ENCODE measurements around the gene SLITRK3. TPM values are rescaled to one million over a fixed set of nuclear protein-coding genes. Genes with fewer than 3 reads are reported as not detected.

Gene SLITRK3
- total RNA-seq, 2 experiments from 2014 or later, result not detected

DNA sequence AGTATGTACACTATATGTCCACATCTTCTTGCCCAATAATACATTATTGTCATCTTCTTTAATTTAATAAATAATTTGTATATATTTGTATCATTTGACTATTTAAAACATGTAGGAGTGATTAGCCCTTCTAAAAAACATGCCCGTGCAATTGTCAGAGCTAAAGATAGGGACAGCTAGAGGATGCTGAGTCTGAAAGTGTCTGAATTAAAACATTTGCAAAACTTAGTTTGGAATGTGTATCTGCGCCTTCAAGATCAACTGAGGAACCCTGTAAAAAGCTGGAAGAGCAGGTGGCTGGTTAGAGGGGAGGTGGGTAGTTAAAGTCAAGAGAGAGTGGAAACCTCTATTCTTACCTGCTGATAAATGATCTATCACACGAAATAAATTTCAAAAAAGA, 4.7 kb downstream of the SLITRK3 start:
- Mint-ChIP-seq H3K36me3 (ENCODE audit: low read depth) (no peaks in the 10 kb centered on the region), H3K27ac (no peak overlapping the region), H3K27me3 (peaks cover 44% of the 10 kb centered on the region), H3K9me3 (no peaks in the 10 kb centered on the region), H3K4me3 (no peak overlapping the region), H3K4me1 (ENCODE audit: low read depth) (peaks cover 7% of the 10 kb centered on the region)
- TF ChIP-seq, protein P1, sequence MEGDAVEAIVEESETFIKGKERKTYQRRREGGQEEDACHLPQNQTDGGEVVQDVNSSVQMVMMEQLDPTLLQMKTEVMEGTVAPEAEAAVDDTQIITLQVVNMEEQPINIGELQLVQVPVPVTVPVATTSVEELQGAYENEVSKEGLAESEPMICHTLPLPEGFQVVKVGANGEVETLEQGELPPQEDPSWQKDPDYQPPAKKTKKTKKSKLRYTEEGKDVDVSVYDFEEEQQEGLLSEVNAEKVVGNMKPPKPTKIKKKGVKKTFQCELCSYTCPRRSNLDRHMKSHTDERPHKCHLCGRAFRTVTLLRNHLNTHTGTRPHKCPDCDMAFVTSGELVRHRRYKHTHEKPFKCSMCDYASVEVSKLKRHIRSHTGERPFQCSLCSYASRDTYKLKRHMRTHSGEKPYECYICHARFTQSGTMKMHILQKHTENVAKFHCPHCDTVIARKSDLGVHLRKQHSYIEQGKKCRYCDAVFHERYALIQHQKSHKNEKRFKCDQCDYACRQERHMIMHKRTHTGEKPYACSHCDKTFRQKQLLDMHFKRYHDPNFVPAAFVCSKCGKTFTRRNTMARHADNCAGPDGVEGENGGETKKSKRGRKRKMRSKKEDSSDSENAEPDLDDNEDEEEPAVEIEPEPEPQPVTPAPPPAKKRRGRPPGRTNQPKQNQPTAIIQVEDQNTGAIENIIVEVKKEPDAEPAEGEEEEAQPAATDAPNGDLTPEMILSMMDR (IDR thresholded peaks at IDR 0.05), result no peak
- CTCF ChIA-PET, result interaction anchor here (1.9 kb wide), 1 partner anchor 15 kb away, joined by 7 read pairs; no protein-coding TSS in a partner anchor
- POLR2A ChIA-PET, result no interaction called here
- ATAC-seq (no peak), DNase-seq (no peak)
- intact Hi-C loops (cut with micrococcal nuclease), result no loop called here

DNA sequence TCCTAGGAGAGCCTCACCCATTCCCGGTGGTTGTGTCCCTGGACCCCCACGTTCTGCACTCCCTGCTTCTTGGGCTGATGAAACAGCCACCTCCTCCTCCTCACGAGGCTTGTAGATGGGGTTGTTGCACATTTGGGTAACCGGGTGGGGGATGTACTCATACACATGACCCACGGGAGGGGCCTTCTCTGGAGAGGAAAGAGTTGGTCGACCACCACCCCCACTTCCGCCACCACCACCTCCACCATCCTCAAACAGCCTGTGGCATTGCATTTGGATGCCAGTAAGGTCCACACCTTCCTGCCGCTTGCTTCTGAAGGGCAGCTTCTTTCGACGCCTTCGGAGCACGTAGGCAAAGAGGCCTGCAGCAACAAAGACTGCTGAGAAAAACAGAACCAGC, 7.7 kb downstream of the SLITRK3 start:
- intact Hi-C loops (cut with micrococcal nuclease), result no loop called here
- H3K4me1 Mint-ChIP-seq (ENCODE audit: low read depth), result no peaks in the 10 kb centered on the region
- ATAC-seq (no peak), DNase-seq (no peak)
- H3K27ac Mint-ChIP-seq, result no peak overlapping the region
- TF ChIP-seq, protein P1 (IDR thresholded peaks at IDR 0.05), result no peak
- ChIA-PET POLR2A (no interaction called here), CTCF (no interaction called here)
- no peaks in the 10 kb centered on the region for H3K36me3 Mint-ChIP-seq (ENCODE audit: low read depth)
- no peaks in the 10 kb centered on the region for H3K9me3 Mint-ChIP-seq
- peaks cover 17% of the 10 kb centered on the region for H3K27me3 Mint-ChIP-seq
- no peak overlapping the region for H3K4me3 Mint-ChIP-seq

DNA sequence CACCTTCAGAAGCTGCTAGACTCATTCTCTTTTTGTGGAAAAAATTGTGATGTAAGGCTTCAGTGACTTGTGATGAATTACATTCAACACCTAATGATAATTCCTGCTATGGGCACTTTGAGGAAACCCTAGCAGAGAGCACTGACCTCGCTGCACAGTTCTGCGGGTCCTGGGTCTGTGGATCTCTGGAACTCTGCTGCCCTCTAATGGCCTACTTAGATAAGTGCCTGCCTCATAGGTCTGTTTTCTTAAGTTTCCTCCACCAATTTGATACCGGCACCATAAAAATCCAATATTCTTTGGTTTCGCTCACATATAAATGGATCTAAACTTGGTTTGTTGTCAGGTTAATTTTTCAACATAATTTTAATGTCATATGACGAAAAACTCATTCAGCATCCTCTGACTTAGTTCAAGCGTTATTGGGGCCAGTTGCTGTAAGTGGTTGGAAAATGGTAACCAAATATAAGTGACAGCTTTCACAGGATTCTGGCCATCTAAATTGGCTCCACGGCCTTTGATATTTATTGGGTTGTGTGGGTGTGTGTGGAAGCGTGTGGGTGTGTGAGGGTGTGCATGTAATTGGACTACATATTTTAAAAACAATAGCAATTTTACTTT, 10.4 kb downstream of the SLITRK3 start:
- POLR2A ChIA-PET, result no interaction called here
- Mint-ChIP-seq H3K4me1 (ENCODE audit: low read depth) (no peaks in the 10 kb centered on the region), H3K27ac (no peak overlapping the region), H3K36me3 (ENCODE audit: low read depth) (no peaks in the 10 kb centered on the region), H3K27me3 (peaks cover 4% of the 10 kb centered on the region), H3K4me3 (no peak overlapping the region), H3K9me3 (no peaks in the 10 kb centered on the region)
- CTCF ChIA-PET, result interaction anchor here (1.0 to 1.5 kb wide), 3 partner anchors 9 kb away, joined by 3 to 5 read pairs (median 3); no protein-coding TSS in a partner anchor
- TF ChIP-seq, protein P1 (IDR thresholded peaks at IDR 0.05), result peak; percentile 74
- peak; percentile 78 for ATAC-seq
- intact Hi-C loops (cut with micrococcal nuclease), result no loop called here
- DNase-seq, result peak; percentile 54

DNA sequence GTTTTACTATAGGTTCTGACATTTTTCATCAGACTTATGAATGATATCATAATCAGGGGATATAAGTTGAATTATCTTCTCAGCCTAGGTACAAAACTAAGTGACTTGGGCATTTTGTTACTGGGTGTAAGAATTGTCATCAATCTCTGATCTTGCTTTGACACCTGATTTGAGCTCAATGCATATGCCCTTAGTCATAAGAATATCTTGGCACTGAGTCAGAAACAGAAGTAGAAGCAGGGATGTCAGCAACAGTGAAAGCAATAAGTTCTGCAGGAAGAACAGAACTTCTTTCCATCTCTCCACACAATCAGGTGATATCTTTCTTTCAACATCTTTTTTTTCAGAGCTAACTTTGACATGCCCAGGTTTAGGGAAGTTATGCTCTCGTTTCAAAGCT, 14.6 kb downstream of the SLITRK3 start:
- intact Hi-C loops (cut with micrococcal nuclease), result no loop called here
- ChIA-PET CTCF (no interaction called here), POLR2A (no interaction called here)
- ATAC-seq (no peak), DNase-seq (no peak)
- no peaks in the 10 kb centered on the region for H3K36me3 Mint-ChIP-seq (ENCODE audit: low read depth)
- H3K9me3 Mint-ChIP-seq, result no peaks in the 10 kb centered on the region
- no peaks in the 10 kb centered on the region for H3K4me1 Mint-ChIP-seq (ENCODE audit: low read depth)
- no peak overlapping the region for H3K4me3 Mint-ChIP-seq
- H3K27ac Mint-ChIP-seq, result no peak overlapping the region
- H3K27me3 Mint-ChIP-seq, result no peaks in the 10 kb centered on the region
- TF ChIP-seq, protein P1 (IDR thresholded peaks at IDR 0.05), result no peak

DNA sequence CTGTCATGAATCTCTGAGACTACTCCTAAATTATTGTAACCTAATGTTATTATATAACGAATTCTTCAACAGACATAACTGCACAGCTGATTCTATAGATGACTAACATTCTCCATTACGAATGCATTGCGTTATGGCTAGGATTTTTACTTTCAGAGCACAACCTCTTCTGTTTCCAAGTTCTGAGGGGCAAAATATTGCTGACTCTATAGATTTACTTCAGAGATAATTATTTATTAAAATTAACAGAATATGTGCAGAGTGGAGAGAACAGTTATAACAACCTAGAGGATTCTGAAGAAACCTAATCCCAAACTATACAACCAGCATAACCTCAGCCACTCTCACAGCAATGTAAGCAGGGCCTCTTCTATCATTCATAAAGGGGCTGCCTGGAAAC, 25.9 kb downstream of the SLITRK3 start:
- DNase-seq, result no peak
- Mint-ChIP-seq H3K9me3 (no peaks in the 10 kb centered on the region), H3K36me3 (ENCODE audit: low read depth) (no peaks in the 10 kb centered on the region), H3K4me1 (ENCODE audit: low read depth) (no peaks in the 10 kb centered on the region), H3K4me3 (no peak overlapping the region), H3K27me3 (no peaks in the 10 kb centered on the region), H3K27ac (no peak overlapping the region)
- CTCF ChIA-PET, result no interaction called here
- ATAC-seq, result no peak
- intact Hi-C loops (cut with micrococcal nuclease), result no loop called here
- POLR2A ChIA-PET, result no interaction called here
- TF ChIP-seq, protein P1 (IDR thresholded peaks at IDR 0.05), result no peak

Data from activated CD8-positive, alpha-beta T cell treated with anti-CD3 and anti-CD28 coated beads for 36 hours (primary cell).